GM12801 (cell line): ENCODE measurements around the gene ETNK2.

Experiments
- CTCF ChIP-seq: IDR thresholded peaks from one replicate; pipeline ENCODE4 v1.5.1; 2011; ENCODE audit warnings: control low read depth; ENCODE audit not compliant: insufficient read length; ENCODE audit errors: extremely low read depth

ETNK2 gene

GRCh38 chr1:204116539-204116938 lies 35.3 kb downstream of the ETNK2 start:
- TF ChIP-seq CTCF, result no peak

- TF ChIP-seq CTCF, result no peak
Observed at GRCh38 chr1:204115116-204115515, 36.7 kb downstream of the ETNK2 start.

DNA sequence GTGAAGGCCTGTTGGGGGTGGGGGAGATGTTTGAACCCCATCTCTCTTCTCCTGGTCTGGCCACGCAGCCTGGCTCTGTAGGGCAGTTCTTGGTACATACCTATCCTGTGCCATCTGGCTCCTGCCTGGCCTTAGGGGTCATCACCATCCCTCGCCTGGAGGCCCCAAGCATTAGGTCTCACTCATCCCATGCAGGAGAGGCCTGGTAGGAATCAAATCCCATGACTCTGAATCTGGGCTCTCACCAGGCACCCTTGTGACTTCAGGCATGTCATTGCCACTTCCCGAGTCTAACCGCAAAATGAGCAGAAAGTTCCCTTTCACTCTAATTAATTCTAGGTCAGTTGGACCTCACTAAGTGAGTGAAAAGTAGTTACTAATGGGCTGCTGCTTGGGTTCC lies 37.2 kb downstream of the ETNK2 start:
- no peak for TF ChIP-seq CTCF

- TF ChIP-seq CTCF, result no peak
Observed at GRCh38 chr1:204113896-204114295, 37.9 kb downstream of the ETNK2 start.

DNA sequence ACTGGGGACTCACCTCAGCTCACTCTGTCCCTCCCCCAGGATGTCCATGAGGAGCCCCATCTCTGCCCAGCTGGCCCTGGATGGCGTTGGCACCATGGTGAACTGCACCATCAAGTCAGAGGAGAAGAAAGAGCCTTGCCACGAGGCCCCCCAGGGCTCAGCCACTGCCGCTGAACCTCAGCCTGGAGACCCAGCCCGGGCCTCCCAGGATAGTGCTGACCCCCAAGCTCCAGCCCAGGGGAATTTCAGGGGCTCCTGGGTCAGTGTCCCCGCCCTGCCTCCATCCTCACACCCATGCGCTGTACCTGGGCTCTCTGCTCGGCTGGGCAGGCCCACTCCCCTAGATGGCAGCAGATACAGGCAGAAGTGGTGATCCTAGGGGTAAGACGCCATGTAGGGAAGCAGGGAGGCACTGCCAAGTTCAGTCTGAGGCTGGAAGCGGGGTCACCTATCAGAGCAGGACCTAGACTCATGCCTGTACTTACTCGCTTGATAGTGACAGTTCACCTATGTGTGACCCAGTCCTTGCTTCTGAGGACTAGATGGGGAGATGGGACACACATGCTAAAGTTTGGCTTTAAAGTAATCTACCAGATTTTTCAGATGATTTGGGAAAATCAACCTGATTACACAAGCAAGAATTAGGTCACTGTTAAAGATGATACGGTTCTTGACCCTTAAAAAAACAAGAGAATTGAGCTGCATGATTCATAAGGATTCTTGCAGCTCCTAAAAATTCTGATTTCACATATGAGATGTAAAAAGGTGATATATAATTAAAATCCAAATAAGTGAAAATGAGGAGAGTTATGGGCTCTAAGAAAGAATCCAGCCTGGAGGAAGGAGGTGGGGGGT lies 38.7 kb downstream of the ETNK2 start:
- no peak for TF ChIP-seq CTCF

- no peak for TF ChIP-seq CTCF
Observed at GRCh38 chr1:204110894-204111633, 40.8 kb downstream of the ETNK2 start.

- TF ChIP-seq CTCF, result no peak
Observed at GRCh38 chr1:204108312-204109141, 43.3 kb downstream of the ETNK2 start.
